ENCODE measurements around the gene KANSL3. TPM values are rescaled to one million over a fixed set of nuclear protein-coding genes. Genes with fewer than 3 reads are reported as not detected.

KANSL3 gene
- total and polyA plus RNA-seq, 2 donors (not counting 1 experiment from before 2014, with no cell fraction given), result 22.2 to 56.9 TPM

GRCh38 chr2:96551605-96552314 lies 86.4 kb downstream of the KANSL3 start:
- Mint-ChIP-seq H3K27me3 (no peaks in the 10 kb centered on the region), H3K4me1 (peaks cover 13% of the 10 kb centered on the region), H3K4me3 (no peak overlapping the region), H3K9me3 (ENCODE audit: insufficient read depth) (no peaks in the 10 kb centered on the region), H3K27ac (no peak overlapping the region)
- DNase-seq, result peak; percentile 35
- Histone ChIP-seq H2AFZ (ENCODE audit: insufficient read depth, low read depth, low read length, poor library complexity, severe bottlenecking) (no peak overlapping the region), H3K4me2 (replicated peaks; ENCODE audit: low read depth, low read length, poor library complexity, severe bottlenecking) (no peak overlapping the region), H4K20me1 (ENCODE audit: control insufficient read depth, insufficient read depth, low read length, poor library complexity, severe bottlenecking) (peaks cover 10% of the 10 kb centered on the region), H3K27me3 (replicated peaks in 1 of 4; ENCODE audit: control extremely low read depth in 1 of 4, control insufficient read depth in 3 of 4, insufficient read depth in 4 of 4, low read length in 3 of 4) (no peaks in the 10 kb centered on the region), H3K79me2 (ENCODE audit: control insufficient read depth, insufficient read depth, low read length) (peaks cover 2% of the 10 kb centered on the region), H3K9ac (ENCODE audit: low read length) (no peak overlapping the region), H3K27ac (ENCODE audit: low read length in 2 of 2) (no peak overlapping the region), H3K4me1 (ENCODE audit: control insufficient read depth in 2 of 2, insufficient read depth in 2 of 2, low read length in 2 of 2) (peaks cover 6 to 12% of the 10 kb centered on the region in 2 donors), H3K9me3 (ENCODE audit: control extremely low read depth in 1 of 3, control insufficient read depth in 2 of 3, insufficient read depth in 1 of 3, low read length in 2 of 3) (peaks cover 0 to under 1% (median 0%) of the 10 kb centered on the region in 3 donors), H3K4me3 (ENCODE audit: control extremely low read depth in 1 of 5, extremely low read depth in 1 of 5, insufficient read depth in 1 of 5, low read depth in 2 of 5, low read length in 4 of 5) (no peak overlapping the region), H3K36me3 (replicated peaks in 1 of 2; ENCODE audit: control extremely low read depth in 1 of 2, control insufficient read depth in 1 of 2, extremely low read depth in 1 of 2, insufficient read depth in 2 of 2, low read length in 1 of 2) (peaks cover 0 to 41% of the 10 kb centered on the region in 2 experiments)
- ChIA-PET POLR2A (no interaction called here), CTCF (interaction anchor here (1.0 to 7.3 kb wide), 3 partner anchors 7 to 145 kb away, joined by 3 to 94 read pairs (median 15); no protein-coding TSS in a partner anchor)
- TF ChIP-seq, protein P1, sequence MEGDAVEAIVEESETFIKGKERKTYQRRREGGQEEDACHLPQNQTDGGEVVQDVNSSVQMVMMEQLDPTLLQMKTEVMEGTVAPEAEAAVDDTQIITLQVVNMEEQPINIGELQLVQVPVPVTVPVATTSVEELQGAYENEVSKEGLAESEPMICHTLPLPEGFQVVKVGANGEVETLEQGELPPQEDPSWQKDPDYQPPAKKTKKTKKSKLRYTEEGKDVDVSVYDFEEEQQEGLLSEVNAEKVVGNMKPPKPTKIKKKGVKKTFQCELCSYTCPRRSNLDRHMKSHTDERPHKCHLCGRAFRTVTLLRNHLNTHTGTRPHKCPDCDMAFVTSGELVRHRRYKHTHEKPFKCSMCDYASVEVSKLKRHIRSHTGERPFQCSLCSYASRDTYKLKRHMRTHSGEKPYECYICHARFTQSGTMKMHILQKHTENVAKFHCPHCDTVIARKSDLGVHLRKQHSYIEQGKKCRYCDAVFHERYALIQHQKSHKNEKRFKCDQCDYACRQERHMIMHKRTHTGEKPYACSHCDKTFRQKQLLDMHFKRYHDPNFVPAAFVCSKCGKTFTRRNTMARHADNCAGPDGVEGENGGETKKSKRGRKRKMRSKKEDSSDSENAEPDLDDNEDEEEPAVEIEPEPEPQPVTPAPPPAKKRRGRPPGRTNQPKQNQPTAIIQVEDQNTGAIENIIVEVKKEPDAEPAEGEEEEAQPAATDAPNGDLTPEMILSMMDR (IDR thresholded peaks at IDR 0.05), result no peak
- no peak for TF ChIP-seq EZH2 (IDR thresholded peaks at IDR 0.05; ENCODE audit: borderline replicate concordance, insufficient read depth, low read depth, low read length, poor library complexity, severe bottlenecking)
- ATAC-seq (ENCODE audit: low read depth), result no peak
- intact Hi-C loops (cut with micrococcal nuclease), result no loop called here
- 95% methylated on average over 23 of the region's 25 CpGs for WGBS (ENCODE audit: insufficient coverage)
